ENCODE data around the gene SUCLG2. TPM values are rescaled to one million over a fixed set of nuclear protein-coding genes. Genes with fewer than 3 reads are reported as not detected.

Gene SUCLG2
- total RNA-seq, 1 experiment from 2014 or later, result 38.5 TPM

DNA sequence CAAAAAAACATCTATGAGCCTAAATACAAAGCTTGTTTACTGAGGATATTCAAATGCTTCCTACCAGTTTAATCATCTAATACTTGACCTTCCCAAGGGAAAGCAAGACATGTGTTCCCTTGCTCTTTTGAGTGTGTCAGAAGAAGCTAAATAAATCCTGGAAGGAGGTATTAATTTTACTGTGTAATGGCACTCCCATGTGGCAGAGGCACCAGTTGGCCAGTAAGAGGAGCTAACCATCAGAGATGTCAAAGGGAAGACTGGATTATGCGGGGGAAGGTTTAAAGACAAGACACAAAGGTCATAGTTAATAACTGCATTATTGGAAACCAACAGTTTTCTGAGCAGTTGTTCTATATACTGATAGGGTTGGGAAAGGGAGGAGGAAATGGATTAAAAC is 125.1 kb downstream of the SUCLG2 start:
- H3K9me3 Mint-ChIP-seq, result no peaks in the 10 kb centered on the region
- H3K79me1 ChIP-seq (ENCODE audit: insufficient read depth, low read depth, low read length, poor library complexity, severe bottlenecking), result no peaks in the 10 kb centered on the region
- no peaks in the 10 kb centered on the region for H3K9me3 ChIP-seq (ENCODE audit: control insufficient read depth, low read depth, low read length)
- no peak overlapping the region for H4K91ac ChIP-seq (ENCODE audit: insufficient read length, low read depth, low read length)
- H4K20me1 ChIP-seq (ENCODE audit: control insufficient read depth, insufficient read depth, insufficient read length), result no peaks in the 10 kb centered on the region
- H3K27me3 ChIP-seq (ENCODE audit: insufficient read depth, low read length), result no peaks in the 10 kb centered on the region
- H3K36me3 Mint-ChIP-seq (ENCODE audit: insufficient read depth in 1 of 3, low read depth in 3 of 3), result peaks cover 4 to 19% (median 12%) of the 10 kb centered on the region in 3 experiments; a peak in 6 of 7 replicates
- no peak overlapping the region for H2BK15ac ChIP-seq (ENCODE audit: low read depth, low read length)
- no peak overlapping the region for H3K18ac ChIP-seq (ENCODE audit: insufficient read length, low read depth, low read length)
- no peak; the same call in 2 of the 3 replicates for TF ChIP-seq CTCF (conservative IDR thresholded peaks at IDR 0.05)
- no peaks in the 10 kb centered on the region for H3K79me2 ChIP-seq (ENCODE audit: insufficient read depth, low read length)
- H3K23ac ChIP-seq (ENCODE audit: insufficient read length, low read depth, low read length), result no peak overlapping the region
- H3K14ac ChIP-seq (ENCODE audit: insufficient read depth, low read length), result no peak overlapping the region
- H3K4me2 ChIP-seq (ENCODE audit: insufficient read depth, insufficient read length, low read length), result no peak overlapping the region
- no peak overlapping the region for H2BK5ac ChIP-seq (ENCODE audit: insufficient read length, low read length)
- H3K27ac ChIP-seq (ENCODE audit: insufficient read length, low read depth, low read length), result no peak overlapping the region
- no peak overlapping the region for H2AK5ac ChIP-seq (ENCODE audit: insufficient read length, low read length)
- H3K9ac ChIP-seq (ENCODE audit: extremely low read depth, insufficient read length, low read length), result no peak overlapping the region
- no peak overlapping the region for H2BK12ac ChIP-seq (ENCODE audit: insufficient read length, low read depth, low read length)
- no peak overlapping the region for H3T11ph ChIP-seq (ENCODE audit: low read length)
- no peak for DNase-seq
- no CpG with 5 or more reads among the region's 1 CpG for WGBS (ENCODE audit: extremely low coverage, insufficient read length, low lambda C conversion rate)
- no peaks in the 10 kb centered on the region; the same call in 1 of the 2 replicates for H3K4me1 ChIP-seq (ENCODE audit: insufficient read depth, low read length)
- no peak overlapping the region for H2BK120ac ChIP-seq (ENCODE audit: low read depth, low read length, poor library complexity, severe bottlenecking)
- H4K5ac ChIP-seq (ENCODE audit: insufficient read length, low read depth, low read length), result no peak overlapping the region
- no peak overlapping the region for H3K27ac Mint-ChIP-seq
- no peaks in the 10 kb centered on the region for H3K27me3 Mint-ChIP-seq (ENCODE audit: low read depth)
- no peak overlapping the region for H3K4me3 Mint-ChIP-seq
- peaks cover 3% of the 10 kb centered on the region in 2 experiments; a peak in 2 of 4 replicates for H3K4me1 Mint-ChIP-seq
- H3K4ac ChIP-seq (ENCODE audit: low read depth, low read length), result no peak overlapping the region
- no peak overlapping the region for H2BK20ac ChIP-seq (ENCODE audit: low read depth, low read length, poor library complexity, severe bottlenecking)
- H3K23me2 ChIP-seq (ENCODE audit: insufficient read length, low read depth, low read length, poor library complexity, severe bottlenecking), result no peaks in the 10 kb centered on the region
- no peak overlapping the region for H4K8ac ChIP-seq (replicated peaks; ENCODE audit: insufficient read length, low read depth, low read length)
- no peak overlapping the region for H2AFZ ChIP-seq (ENCODE audit: low read length)
- no peak overlapping the region for H3K56ac ChIP-seq (ENCODE audit: insufficient read length, low read depth, low read length)

Data from H9 (cell line).